Suprapubic skin (tissue), 4 donors: ENCODE measurements around the gene TSC22D4. TPM values are rescaled to one million over a fixed set of nuclear protein-coding genes. Genes with fewer than 3 reads are reported as not detected.
"Not testable (repeated sequence)": the region's sequence is repeated elsewhere in the genome, so short reads cannot be mapped to it uniquely, and the experiment has no call there.

Experiments
- DNase-seq, 2 donors: peaks; one replicate each; pipeline ENCODE4 v3.0.0-alpha.2; 2019; ENCODE audit warnings: low spot score in 2 of 2
- H3K27ac ChIP-seq: fragments of 200-600 bp; sonication (generic); one replicate; pipeline ENCODE4 v1.5.1; 2019
- H3K27me3 ChIP-seq: fragments of 200-600 bp; sonication (generic); one replicate; pipeline ENCODE4 v1.5.1; 2019
- H3K36me3 ChIP-seq: fragments of 200-600 bp; sonication (generic); one replicate; pipeline ENCODE4 v1.5.1; 2019
- H3K4me1 ChIP-seq: fragments of 200-600 bp; sonication (generic); one replicate; pipeline ENCODE4 v1.5.1; 2019
- H3K4me3 ChIP-seq: fragments of 200-600 bp; sonication (generic); one replicate; pipeline ENCODE4 v1.5.1; 2019; ENCODE audit warnings: mild to moderate bottlenecking
- H3K9me3 ChIP-seq: fragments of 200-600 bp; sonication (generic); one replicate; pipeline ENCODE4 v1.5.1; 2019
- EP300 ChIP-seq: sonication (generic); formaldehyde crosslinking; IDR thresholded peaks from one replicate; pipeline ENCODE4 v1.6.1; 2017; ENCODE audit warnings: antibody characterized with exemption
- POLR2A ChIP-seq, 2 donors: fragments of 450-650 bp; IDR thresholded peaks; one replicate each; pipeline ENCODE4 v1.6.1; 2017; ENCODE audit warnings: antibody characterized with exemption in 2 of 2, mild to moderate bottlenecking in 2 of 2, moderate library complexity in 2 of 2
- POLR2AphosphoS5 ChIP-seq, 3 donors: sonication (generic); formaldehyde crosslinking; IDR thresholded peaks; one replicate each; pipeline ENCODE4 v1.6.1; 2017; ENCODE audit warnings: antibody characterized with exemption in 3 of 3
- WGBS: methylation state at CpG from one replicate; pipeline ENCODE4 v1.1.5; 2018; 5-methylcytosine and 5-hydroxymethylcytosine counted together
- total RNA-seq, 4 donors: library from RNA; depleted of rRNA; stranded (reverse); fragments of >200 nt; gene quantifications; one replicate each; pipeline ENCODE4 v1.1.0, GENCODE V29; 2016
- TF ChIP-seq, protein P1 (sequence below), 2 donors: fragments of 200-600 bp in 1 of 2; fragments of 450-650 bp in 1 of 2; sonication (generic) in 1 of 2; IDR thresholded peaks; one replicate each; pipeline ENCODE4 v1.5.1; 2016 to 2019; ENCODE audit warnings: antibody characterized with exemption in 2 of 2, mild to moderate bottlenecking in 1 of 2, moderate library complexity in 1 of 2

TSC22D4 gene
- total RNA-seq, 4 donors from 2014 or later = 52.7 to 67.2 (median 57.3) TPM

DNA sequence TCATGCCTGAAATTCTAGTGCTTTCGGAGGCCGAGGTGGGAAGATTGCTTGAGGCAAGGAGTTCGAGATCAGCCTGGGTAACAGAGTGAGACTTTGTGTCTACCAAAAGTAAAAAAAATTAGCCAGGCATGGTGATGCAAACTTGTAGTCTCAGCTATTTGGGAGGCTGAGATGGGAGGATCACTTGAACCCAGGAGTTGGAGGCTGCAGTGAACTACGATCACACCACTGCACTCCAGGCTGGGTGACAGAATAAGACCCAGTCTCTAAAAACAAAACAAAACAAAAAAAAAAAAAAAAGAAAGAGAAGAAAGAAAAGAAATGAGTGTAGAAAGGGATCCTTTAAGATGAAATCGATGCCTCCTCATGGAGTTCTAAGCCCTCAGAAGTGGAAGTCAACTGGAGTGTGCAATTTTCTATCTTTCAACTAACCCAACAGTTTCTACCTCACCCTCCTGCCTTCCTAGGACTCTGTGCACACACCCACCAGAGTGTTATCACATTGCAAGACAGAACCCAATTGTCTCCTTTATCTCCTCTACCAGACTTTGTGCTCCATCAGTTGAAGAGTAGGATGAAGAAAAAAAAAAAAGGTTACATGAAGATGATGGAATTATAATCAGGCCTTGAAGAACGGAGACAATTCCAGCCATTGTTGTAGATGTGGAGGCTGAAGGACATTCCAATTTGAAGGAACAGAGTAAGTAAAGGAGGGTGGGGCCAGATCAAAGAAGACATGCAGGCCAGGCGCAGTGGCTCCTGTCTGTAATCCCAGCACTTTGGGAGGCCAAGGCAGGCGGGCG lies 31.6 kb upstream of the TSC22D4 start:
- Histone ChIP-seq H3K27ac (no peak overlapping the region), H3K27me3 (no peaks in the 10 kb centered on the region), H3K4me3 (no peak overlapping the region), H3K4me1 (peaks cover 15% of the 10 kb centered on the region), H3K36me3 (no peaks in the 10 kb centered on the region), H3K9me3 (no peaks in the 10 kb centered on the region)
- TF ChIP-seq EP300 (no peak), POLR2A (IDR thresholded peaks at IDR 0.05) (no peak), POLR2AphosphoS5 (IDR thresholded peaks at IDR 0.05) (no peak)
- TF ChIP-seq, protein P1, sequence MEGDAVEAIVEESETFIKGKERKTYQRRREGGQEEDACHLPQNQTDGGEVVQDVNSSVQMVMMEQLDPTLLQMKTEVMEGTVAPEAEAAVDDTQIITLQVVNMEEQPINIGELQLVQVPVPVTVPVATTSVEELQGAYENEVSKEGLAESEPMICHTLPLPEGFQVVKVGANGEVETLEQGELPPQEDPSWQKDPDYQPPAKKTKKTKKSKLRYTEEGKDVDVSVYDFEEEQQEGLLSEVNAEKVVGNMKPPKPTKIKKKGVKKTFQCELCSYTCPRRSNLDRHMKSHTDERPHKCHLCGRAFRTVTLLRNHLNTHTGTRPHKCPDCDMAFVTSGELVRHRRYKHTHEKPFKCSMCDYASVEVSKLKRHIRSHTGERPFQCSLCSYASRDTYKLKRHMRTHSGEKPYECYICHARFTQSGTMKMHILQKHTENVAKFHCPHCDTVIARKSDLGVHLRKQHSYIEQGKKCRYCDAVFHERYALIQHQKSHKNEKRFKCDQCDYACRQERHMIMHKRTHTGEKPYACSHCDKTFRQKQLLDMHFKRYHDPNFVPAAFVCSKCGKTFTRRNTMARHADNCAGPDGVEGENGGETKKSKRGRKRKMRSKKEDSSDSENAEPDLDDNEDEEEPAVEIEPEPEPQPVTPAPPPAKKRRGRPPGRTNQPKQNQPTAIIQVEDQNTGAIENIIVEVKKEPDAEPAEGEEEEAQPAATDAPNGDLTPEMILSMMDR (IDR thresholded peaks at IDR 0.05) = no peak
- 89% methylated on average over 9 of the region's 9 CpGs for WGBS
- DNase-seq = no peak

- TF ChIP-seq, protein P1 (IDR thresholded peaks at IDR 0.05) = no peak
- TF ChIP-seq EP300 (no peak), POLR2A (IDR thresholded peaks at IDR 0.05) (no peak), POLR2AphosphoS5 (IDR thresholded peaks at IDR 0.05) (no peak)
- no peaks in the 10 kb centered on the region for H3K36me3 ChIP-seq
- H3K4me1 ChIP-seq = peaks cover 7% of the 10 kb centered on the region
- H3K9me3 ChIP-seq = no peaks in the 10 kb centered on the region
- WGBS = 36% methylated on average over 15 of the region's 15 CpGs
- no peak overlapping the region for H3K4me3 ChIP-seq
- DNase-seq = no peak
- H3K27ac ChIP-seq = no peak overlapping the region
- no peaks in the 10 kb centered on the region for H3K27me3 ChIP-seq
Measured at GRCh38 chr7:100509231-100509630, 30.2 kb upstream of the TSC22D4 start.

DNA sequence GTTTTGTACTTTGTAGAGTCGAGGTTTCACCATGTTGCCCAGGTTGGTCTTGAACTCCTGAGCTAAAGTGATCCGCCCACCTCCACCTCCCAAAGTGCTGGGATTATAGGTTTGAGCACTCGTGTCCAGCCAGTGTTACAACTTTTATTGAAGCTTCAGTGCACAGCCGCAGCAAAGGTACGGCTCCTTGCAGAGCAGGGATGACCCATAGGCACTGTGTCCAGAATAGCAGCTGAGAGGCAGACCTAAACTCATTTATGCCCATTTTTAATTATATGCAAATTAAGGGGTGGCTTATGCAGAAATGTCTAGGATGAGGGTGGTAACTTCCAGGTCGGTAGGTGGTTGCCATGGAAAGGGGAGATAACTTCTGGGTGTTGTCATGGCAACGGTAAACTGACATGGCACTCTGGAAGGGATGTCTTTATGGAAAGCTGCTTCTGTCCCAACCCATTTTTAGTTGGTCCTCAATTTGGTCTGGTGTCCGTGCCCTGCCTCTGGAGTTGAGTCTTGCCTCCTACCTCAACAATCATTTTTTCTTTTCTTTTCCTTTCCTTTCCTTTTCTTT lies 27.4 kb upstream of the TSC22D4 start:
- whole genome bisulfite sequencing = 71% methylated on average over 8 of the region's 8 CpGs
- DNase-seq = no peak
- no peak overlapping the region for H3K27ac ChIP-seq
- no peaks in the 10 kb centered on the region for H3K27me3 ChIP-seq
- no peak for TF ChIP-seq EP300
- TF ChIP-seq, protein P1 (IDR thresholded peaks at IDR 0.05) = no peak
- TF ChIP-seq POLR2A (IDR thresholded peaks at IDR 0.05) = no peak
- no peak for TF ChIP-seq POLR2AphosphoS5 (IDR thresholded peaks at IDR 0.05)
- no peak overlapping the region for H3K4me3 ChIP-seq
- no peaks in the 10 kb centered on the region for H3K9me3 ChIP-seq
- peaks cover 7% of the 10 kb centered on the region for H3K4me1 ChIP-seq
- H3K36me3 ChIP-seq = no peaks in the 10 kb centered on the region

DNA sequence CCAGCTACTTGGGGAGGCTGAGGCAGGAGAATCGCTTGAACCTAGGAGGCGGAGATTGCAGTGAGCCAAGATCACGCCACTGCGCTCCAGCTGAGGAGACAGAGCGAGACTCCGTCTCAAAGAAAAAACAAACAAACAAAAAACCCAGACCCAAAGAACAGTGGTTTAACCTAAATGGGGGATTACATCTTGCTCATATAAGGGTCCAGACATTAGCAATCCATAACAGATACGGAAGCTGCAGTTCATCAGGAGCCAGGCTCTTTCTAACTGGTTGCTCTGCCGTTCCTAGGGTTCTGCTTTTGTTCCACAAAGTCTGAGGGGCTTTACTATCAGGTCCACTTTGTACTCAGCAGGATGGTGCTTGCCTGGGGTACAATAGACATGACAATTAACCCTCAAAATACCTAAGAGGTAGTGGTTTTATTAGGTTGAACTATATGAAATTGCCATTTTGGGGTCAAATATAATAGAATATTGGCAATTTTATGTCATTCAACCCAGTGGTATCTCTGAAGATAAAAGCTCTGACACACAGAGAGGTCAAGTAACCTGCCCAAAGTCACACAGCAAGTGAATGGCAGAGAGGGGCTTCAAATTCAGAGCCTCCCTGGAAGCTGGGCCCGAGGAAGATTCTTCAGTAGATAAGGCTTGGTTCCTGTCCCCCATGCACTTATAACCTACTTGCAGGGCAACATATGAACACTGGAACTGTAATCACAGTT lies 26.0 kb upstream of the TSC22D4 start:
- H3K4me1 ChIP-seq = peaks cover 7% of the 10 kb centered on the region
- no peak for DNase-seq
- H3K27me3 ChIP-seq = no peaks in the 10 kb centered on the region
- H3K9me3 ChIP-seq = no peaks in the 10 kb centered on the region
- WGBS = 95% methylated on average over 9 of the region's 9 CpGs
- no peak overlapping the region for H3K27ac ChIP-seq
- H3K4me3 ChIP-seq = no peak overlapping the region
- no peaks in the 10 kb centered on the region for H3K36me3 ChIP-seq
- no peak for TF ChIP-seq POLR2AphosphoS5 (IDR thresholded peaks at IDR 0.05)
- TF ChIP-seq, protein P1 (IDR thresholded peaks at IDR 0.05) = no peak
- no peak for TF ChIP-seq EP300
- no peak for TF ChIP-seq POLR2A (IDR thresholded peaks at IDR 0.05)

GRCh38 chr7:100504031-100504430 lies 25.0 kb upstream of the TSC22D4 start:
- not testable (repeated sequence) for DNase-seq, H3K36me3 ChIP-seq, H3K27ac ChIP-seq, H3K4me3 ChIP-seq, H3K9me3 ChIP-seq, H3K27me3 ChIP-seq, H3K4me1 ChIP-seq
- WGBS = 94% methylated on average over 3 of the region's 3 CpGs

- not testable (repeated sequence) for H3K9me3 ChIP-seq, H3K4me3 ChIP-seq, H3K36me3 ChIP-seq, H3K4me1 ChIP-seq, H3K27ac ChIP-seq, H3K27me3 ChIP-seq, DNase-seq
- WGBS = 93% methylated on average over 2 of the region's 2 CpGs
Measured at GRCh38 chr7:100500743-100501142, 21.7 kb upstream of the TSC22D4 start.
